GM19467 (cell line): ENCODE data around the gene TGFB1.
A peak's percentile ranks its signal among the peaks of the same experiment; 100 is the strongest.
"Not testable (repeated sequence)": the region's sequence is repeated elsewhere in the genome, so short reads cannot be mapped to it uniquely, and the experiment has no call there.

Source experiments
- ATAC-seq: cut with Tn5 transposase; IDR thresholded peaks from one replicate; pipeline ENCODE4 v1.9.1; 2021; ENCODE audit warnings: mild to moderate bottlenecking, moderate library complexity; ENCODE audit not compliant: unreplicated experiment

TGFB1 gene

GRCh38 chr19:41353466-41354342, at the start of gene TGFB1:
Gene TGFB1, minus strand, starts transcription at chr19:41353922. Its CDS starts 878 bp downstream, at chr19:41353044.
- ATAC-seq, result peak; percentile 33

- ATAC-seq, result no peak
Measured at GRCh38 chr19:41402010-41402409, 48.3 kb upstream of the TGFB1 start.

- ATAC-seq, result no peak
Measured at GRCh38 chr19:41401483-41401882, 47.8 kb upstream of the TGFB1 start.

- no peak for ATAC-seq
Measured at GRCh38 chr19:41399525-41399924, 45.8 kb upstream of the TGFB1 start.

GRCh38 chr19:41399091-41399490, 45.4 kb upstream of the TGFB1 start:
- no peak for ATAC-seq

- ATAC-seq, result no peak
Measured at GRCh38 chr19:41398598-41398997, 44.9 kb upstream of the TGFB1 start.

- no peak for ATAC-seq
Measured at GRCh38 chr19:41398050-41398418, 44.3 kb upstream of the TGFB1 start.

- ATAC-seq, result peak; percentile 90
Measured at GRCh38 chr19:41397086-41398049, 43.6 kb upstream of the TGFB1 start, which contains the start of the genes BCKDHA and EXOSC5. Gene BCKDHA, plus strand, starts transcription at chr19:41397818. Its CDS starts 10 bp downstream, at chr19:41397828. Gene EXOSC5, minus strand, starts transcription at chr19:41397359. Its CDS starts 31 bp downstream, at chr19:41397328.

- ATAC-seq, result no peak
Measured at GRCh38 chr19:41395355-41395754, 41.6 kb upstream of the TGFB1 start.

GRCh38 chr19:41392775-41393174, 39.1 kb upstream of the TGFB1 start:
- ATAC-seq, result no peak

- ATAC-seq, result no peak
Measured at GRCh38 chr19:41391618-41392017, 37.9 kb upstream of the TGFB1 start.

GRCh38 chr19:41386442-41386841, 32.7 kb upstream of the TGFB1 start:
- ATAC-seq, result no peak

GRCh38 chr19:41384351-41384750, 30.6 kb upstream of the TGFB1 start:
- ATAC-seq, result no peak

GRCh38 chr19:41381536-41381935, 27.8 kb upstream of the TGFB1 start:
- not testable (repeated sequence) for ATAC-seq

- ATAC-seq, result peak; percentile 68
Measured at GRCh38 chr19:41377977-41378709, 24.4 kb upstream of the TGFB1 start.

- no peak for ATAC-seq
Measured at GRCh38 chr19:41376998-41377365, 23.3 kb upstream of the TGFB1 start.

GRCh38 chr19:41376241-41376997, 22.7 kb upstream of the TGFB1 start, which contains the start of gene TMEM91:
Gene TMEM91, plus strand, starts transcription at chr19:41376533. Its CDS starts 1,777 bp downstream, at chr19:41378310.
- no peak for ATAC-seq

- ATAC-seq, result no peak
Measured at GRCh38 chr19:41373993-41374392, 20.3 kb upstream of the TGFB1 start.

- no peak for ATAC-seq
Measured at GRCh38 chr19:41372501-41372900, 18.8 kb upstream of the TGFB1 start.

- ATAC-seq, result no peak
Measured at GRCh38 chr19:41371541-41371940, 17.8 kb upstream of the TGFB1 start.
